WTC11 (cell line): Measurements from ENCODE around the gene HNRNPA0. TPM values are rescaled to one million over a fixed set of nuclear protein-coding genes. Genes with fewer than 3 reads are reported as not detected.

ENCODE experiments used
- ATAC-seq: fragments of 200-7000 bp; cut with Tn5 transposase; 2 replicates; pipeline ENCODE4 v1.10.0; 2021; ENCODE audit warnings: mild to moderate bottlenecking, moderate library complexity
- CTCF ChIA-PET: fragments of 300-600 bp; sonication (Branson Sonifier 250); formaldehyde crosslinking; loops from one replicate; lab custom pipeline; 2021; ENCODE audit warnings: antibody characterized with exemption; lab: Charles Lee
- POLR2A ChIA-PET: fragments of 350-600 bp; sonication (Branson Sonifier 250); formaldehyde crosslinking; loops from one replicate; lab custom pipeline; 2021; ENCODE audit warnings: antibody characterized with exemption; lab: Charles Lee
- DNase-seq: peaks from one replicate; pipeline ENCODE4 v3.0.0; 2021; ENCODE audit warnings: low spot score
- H3K27ac Mint-ChIP-seq: 2 replicates; pipeline ENCODE4 v1.8.0; 2021; ENCODE audit warnings: mixed read lengths
- H3K27me3 Mint-ChIP-seq: 2 replicates; pipeline ENCODE4 v1.8.0; 2021; ENCODE audit warnings: low read depth, mild to moderate bottlenecking, moderate library complexity, mixed read lengths
- H3K36me3 Mint-ChIP-seq: 2 replicates; pipeline ENCODE4 v1.8.0; 2021; ENCODE audit warnings: mixed read lengths
- H3K4me1 Mint-ChIP-seq: 2 replicates; pipeline ENCODE4 v1.8.0; 2022; ENCODE audit warnings: mixed read lengths
- H3K4me3 Mint-ChIP-seq: 2 replicates; pipeline ENCODE4 v1.8.0; 2021; ENCODE audit warnings: mild to moderate bottlenecking, moderate library complexity, mixed read lengths
- H3K9me3 Mint-ChIP-seq: 2 replicates; pipeline ENCODE4 v1.8.0; 2021; ENCODE audit warnings: mixed read lengths
- FOXP1 ChIP-seq: sonication (generic); formaldehyde crosslinking; IDR thresholded peaks from 2 replicates; pipeline ENCODE4 v1.8.0; 2022; ENCODE audit warnings: missing genetic modification reagents, mild to moderate bottlenecking, moderate library complexity, borderline replicate concordance
- ZNF423 ChIP-seq: fragments of 250-450 bp; sonication (Bioruptor Pico); IDR thresholded peaks from 2 replicates; pipeline ENCODE4 v2.1.2; 2022; ENCODE audit warnings: mild to moderate bottlenecking, moderate library complexity
- total RNA-seq: library from RNA; stranded (reverse); gene quantifications from 3 replicates; pipeline ENCODE4 v1.2.3, GENCODE V29; 2021

Gene HNRNPA0
- total RNA-seq, 1 experiment from 2014 or later: 66.6 TPM

DNA sequence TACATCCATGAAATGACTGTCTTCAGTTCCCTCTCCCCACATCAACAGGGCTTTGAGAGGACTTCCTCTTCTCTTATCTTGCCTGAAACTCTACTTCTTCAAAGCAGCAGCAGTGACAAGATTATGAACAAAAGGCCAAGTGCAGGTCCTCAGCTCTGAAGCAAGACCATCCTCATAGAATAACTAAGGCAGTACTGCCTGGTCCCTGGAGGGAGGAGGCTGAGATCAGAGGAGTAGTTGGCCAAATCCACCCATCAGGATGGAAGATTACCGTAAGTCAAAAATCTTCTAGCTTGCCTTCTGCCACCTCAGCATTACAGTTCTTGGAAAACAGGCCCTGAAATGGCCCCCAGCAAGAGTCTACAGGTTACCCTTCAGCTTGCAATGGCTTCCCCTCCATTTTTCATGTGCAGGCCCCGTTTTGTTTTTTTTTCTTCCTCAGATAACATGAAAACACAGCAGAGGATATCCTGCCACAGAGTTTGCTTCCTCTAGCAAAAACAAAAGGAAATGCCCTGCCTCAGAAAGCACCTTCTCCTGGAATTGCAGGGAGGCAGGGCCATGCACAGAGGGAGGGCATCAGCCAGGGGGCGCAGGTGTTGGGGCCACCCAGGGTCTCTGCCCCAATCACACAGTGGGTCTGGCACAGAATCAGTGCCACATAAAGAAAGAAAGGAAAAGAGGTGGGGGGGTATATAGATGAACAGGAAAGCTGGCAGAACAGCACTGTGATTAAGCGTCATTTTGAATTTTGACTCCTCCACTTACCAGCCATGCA lies 58.3 kb downstream of the HNRNPA0 start:
- CTCF ChIA-PET: interaction anchor here (0.6 to 1.9 kb wide), 7 partner anchors 34 to 67 kb away, joined by 3 to 9 read pairs (median 4); partner anchors contain the start of gene KLHL3
- peak; percentile 65 for ATAC-seq

More for the DNA sequence above, 58.3 kb downstream of the HNRNPA0 start:
- H3K27ac Mint-ChIP-seq: peak overlapping the region; percentile 15
- POLR2A ChIA-PET: no interaction called here
- no peaks in the 10 kb centered on the region for H3K9me3 Mint-ChIP-seq
- H3K27me3 Mint-ChIP-seq: no peaks in the 10 kb centered on the region
- DNase-seq: peak; percentile 17
- H3K36me3 Mint-ChIP-seq: peaks cover 20% of the 10 kb centered on the region
- no peak for TF ChIP-seq FOXP1 (CRISPR knock-in tag)
- peak; percentile 64; the same call in 1 of the 2 replicates for TF ChIP-seq ZNF423
- H3K4me3 Mint-ChIP-seq: no peak overlapping the region
- H3K4me1 Mint-ChIP-seq: peaks cover 11% of the 10 kb centered on the region

Other genes with a start within 250 kb of the HNRNPA0 start
- gene KLHL3, start 18.3 kb downstream of the HNRNPA0 start, total RNA-seq: 14.7 to 18.2 TPM (median 15.7 TPM) in 3 replicates
- gene MYOT, start 113.5 kb upstream of the HNRNPA0 start, total RNA-seq: not detected in 3 replicates
- gene PKD2L2, start 135.1 kb upstream of the HNRNPA0 start, total RNA-seq: 0.21 TPM in 1 of 3 replicates, not detected in the others